Stimulated activated effector memory CD8-positive, alpha-beta T cell treated with anti-CD3 and anti-CD28 coated beads, Interleukin-12 subunit alpha, Interleukin-12 subunit beta, amount 100 ng/mL, for 72 hours (primary cell): Measurements from ENCODE around the gene CRYBG1.

Experiments
- ATAC-seq: fragments of 150-1000 bp; cut with Tn5 transposase; 2 replicates; pipeline ENCODE4 v1.10.0; 2021
- DNase-seq, 2 donors: peaks; one replicate each; pipeline ENCODE4 v3.0.0; 2021 to 2022; ENCODE audit warnings: low spot score in 2 of 2
- H3K27ac Mint-ChIP-seq: one replicate; pipeline ENCODE4 v1.8.0; 2022; ENCODE audit warnings: mild to moderate bottlenecking, mixed read lengths
- H3K36me3 Mint-ChIP-seq: one replicate; pipeline ENCODE4 v1.8.0; 2022; ENCODE audit warnings: mild to moderate bottlenecking, mixed read lengths
- H3K4me1 Mint-ChIP-seq: one replicate; pipeline ENCODE4 v1.8.0; 2022; ENCODE audit warnings: mixed read lengths
- H3K4me3 Mint-ChIP-seq: one replicate; pipeline ENCODE4 v1.8.0; 2022; ENCODE audit warnings: mild to moderate bottlenecking, mixed read lengths
- H3K9me3 Mint-ChIP-seq: one replicate; pipeline ENCODE4 v1.8.0; 2022; ENCODE audit warnings: mixed read lengths

Gene CRYBG1

GRCh38 chr6:106426250-106426970 lies 65.9 kb downstream of the CRYBG1 start:
- H3K9me3 Mint-ChIP-seq, result no peaks in the 10 kb centered on the region
- H3K4me3 Mint-ChIP-seq, result no peak overlapping the region
- H3K27ac Mint-ChIP-seq, result no peak overlapping the region
- no peaks in the 10 kb centered on the region for H3K36me3 Mint-ChIP-seq
- DNase-seq, result no peak
- no peaks in the 10 kb centered on the region for H3K4me1 Mint-ChIP-seq
- no peak for ATAC-seq

GRCh38 chr6:106430466-106430865 lies 69.9 kb downstream of the CRYBG1 start:
- no peak for ATAC-seq
- no peaks in the 10 kb centered on the region for H3K4me1 Mint-ChIP-seq
- H3K36me3 Mint-ChIP-seq, result no peaks in the 10 kb centered on the region
- H3K4me3 Mint-ChIP-seq, result no peak overlapping the region
- H3K9me3 Mint-ChIP-seq, result no peaks in the 10 kb centered on the region
- H3K27ac Mint-ChIP-seq, result no peak overlapping the region
- DNase-seq, result no peak

DNA sequence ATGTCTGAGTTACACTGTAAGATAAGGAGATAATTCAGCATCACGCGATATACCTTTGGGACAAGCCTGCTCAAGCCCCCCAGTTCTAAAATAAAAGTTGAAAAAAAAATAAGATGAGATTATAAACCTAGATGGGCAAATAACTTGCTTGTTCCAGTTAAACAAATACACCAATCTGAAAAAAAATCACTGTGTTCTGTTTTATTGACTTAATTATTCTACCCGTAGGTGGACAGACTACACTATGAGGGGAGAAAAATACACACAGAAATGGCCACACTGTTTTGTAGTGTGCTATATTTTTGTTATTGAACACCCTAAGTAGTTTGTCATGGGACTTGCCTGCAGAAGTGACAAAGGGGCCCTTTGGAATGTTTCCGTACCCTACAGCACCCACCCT lies 70.9 kb downstream of the CRYBG1 start:
- Mint-ChIP-seq H3K9me3 (no peaks in the 10 kb centered on the region), H3K27ac (no peak overlapping the region), H3K36me3 (no peaks in the 10 kb centered on the region), H3K4me1 (no peaks in the 10 kb centered on the region), H3K4me3 (no peak overlapping the region)
- no peak for ATAC-seq
- no peak for DNase-seq

DNA sequence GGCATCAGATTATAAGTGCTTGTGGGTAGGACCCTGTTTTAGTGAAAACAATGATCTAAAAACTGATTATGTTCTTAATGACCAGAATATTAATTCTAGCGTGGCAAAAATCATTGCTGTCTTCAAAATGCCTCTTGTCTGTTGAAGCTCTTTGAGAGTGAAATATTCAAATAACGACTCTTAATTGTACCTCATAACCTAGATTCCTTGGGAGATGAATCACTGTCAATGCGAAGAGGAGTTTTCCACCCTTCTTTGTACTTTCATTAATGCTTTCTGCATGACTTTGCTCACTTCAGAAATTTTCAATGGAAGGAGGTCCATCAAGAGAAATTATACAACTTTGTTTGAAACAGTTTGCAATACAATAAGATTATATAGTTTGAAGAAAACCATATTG lies 71.5 kb downstream of the CRYBG1 start:
- Mint-ChIP-seq H3K9me3 (no peaks in the 10 kb centered on the region), H3K4me3 (no peak overlapping the region), H3K27ac (no peak overlapping the region), H3K36me3 (no peaks in the 10 kb centered on the region), H3K4me1 (no peaks in the 10 kb centered on the region)
- ATAC-seq (no peak), DNase-seq (no peak)

DNA sequence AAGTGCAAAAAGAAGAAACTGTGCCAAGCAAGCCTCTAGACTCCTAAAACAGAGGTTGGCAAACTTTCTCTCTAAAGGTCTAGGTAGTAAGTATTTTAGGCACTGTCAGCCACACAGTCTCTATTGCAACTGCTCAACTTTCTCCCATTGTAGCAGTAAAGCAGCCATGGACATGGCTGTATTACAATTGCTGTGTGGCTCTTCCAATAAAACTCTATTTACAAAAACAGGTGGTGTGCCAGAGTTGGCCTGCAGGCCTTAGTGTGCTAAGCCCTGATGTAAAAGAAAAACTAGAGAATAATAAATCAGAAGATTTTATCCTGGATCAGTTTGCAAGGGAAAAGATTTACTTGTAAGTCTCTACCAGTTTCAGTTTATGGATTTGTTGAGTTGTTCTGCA lies 74.0 kb downstream of the CRYBG1 start:
- H3K9me3 Mint-ChIP-seq, result no peaks in the 10 kb centered on the region
- H3K36me3 Mint-ChIP-seq, result no peaks in the 10 kb centered on the region
- no peak overlapping the region for H3K27ac Mint-ChIP-seq
- no peaks in the 10 kb centered on the region for H3K4me1 Mint-ChIP-seq
- H3K4me3 Mint-ChIP-seq, result no peak overlapping the region
- ATAC-seq (no peak), DNase-seq (no peak)

- no peaks in the 10 kb centered on the region for H3K9me3 Mint-ChIP-seq
- DNase-seq, result no peak
- peaks cover 8% of the 10 kb centered on the region for H3K4me1 Mint-ChIP-seq
- no peak overlapping the region for H3K4me3 Mint-ChIP-seq
- peak; percentile 44 for ATAC-seq
- no peak overlapping the region for H3K27ac Mint-ChIP-seq
- H3K36me3 Mint-ChIP-seq, result no peaks in the 10 kb centered on the region
These were observed 78.9 kb downstream of the CRYBG1 start for GRCh38 chr6:106439459-106439858.

GRCh38 chr6:106440546-106440945 lies 80.0 kb downstream of the CRYBG1 start:
- Mint-ChIP-seq H3K36me3 (no peaks in the 10 kb centered on the region), H3K9me3 (no peaks in the 10 kb centered on the region), H3K4me1 (peaks cover 8% of the 10 kb centered on the region), H3K27ac (no peak overlapping the region), H3K4me3 (no peak overlapping the region)
- ATAC-seq (no peak), DNase-seq (no peak)

- Mint-ChIP-seq H3K4me1 (peaks cover 8% of the 10 kb centered on the region), H3K4me3 (no peak overlapping the region), H3K27ac (no peak overlapping the region), H3K36me3 (no peaks in the 10 kb centered on the region), H3K9me3 (no peaks in the 10 kb centered on the region)
- DNase-seq (no peak), ATAC-seq (no peak)
These were observed 81.9 kb downstream of the CRYBG1 start for GRCh38 chr6:106442395-106442794.

- Mint-ChIP-seq H3K4me3 (no peak overlapping the region), H3K4me1 (peaks cover 15% of the 10 kb centered on the region), H3K36me3 (no peaks in the 10 kb centered on the region), H3K27ac (no peak overlapping the region), H3K9me3 (no peaks in the 10 kb centered on the region)
- peak; percentile 81 for ATAC-seq
- no peak for DNase-seq
These were observed 84.4 kb downstream of the CRYBG1 start for GRCh38 chr6:106444777-106445507.

GRCh38 chr6:106445508-106445878 lies 85.0 kb downstream of the CRYBG1 start:
- Mint-ChIP-seq H3K4me3 (no peak overlapping the region), H3K36me3 (no peaks in the 10 kb centered on the region), H3K4me1 (peaks cover 10% of the 10 kb centered on the region), H3K9me3 (no peaks in the 10 kb centered on the region), H3K27ac (no peak overlapping the region)
- ATAC-seq, result no peak
- no peak for DNase-seq

GRCh38 chr6:106446287-106446885 lies 85.9 kb downstream of the CRYBG1 start:
- H3K9me3 Mint-ChIP-seq, result no peaks in the 10 kb centered on the region
- H3K4me3 Mint-ChIP-seq, result no peak overlapping the region
- ATAC-seq, result no peak
- H3K36me3 Mint-ChIP-seq, result no peaks in the 10 kb centered on the region
- no peak overlapping the region for H3K27ac Mint-ChIP-seq
- DNase-seq, result no peak
- H3K4me1 Mint-ChIP-seq, result peaks cover 10% of the 10 kb centered on the region

DNA sequence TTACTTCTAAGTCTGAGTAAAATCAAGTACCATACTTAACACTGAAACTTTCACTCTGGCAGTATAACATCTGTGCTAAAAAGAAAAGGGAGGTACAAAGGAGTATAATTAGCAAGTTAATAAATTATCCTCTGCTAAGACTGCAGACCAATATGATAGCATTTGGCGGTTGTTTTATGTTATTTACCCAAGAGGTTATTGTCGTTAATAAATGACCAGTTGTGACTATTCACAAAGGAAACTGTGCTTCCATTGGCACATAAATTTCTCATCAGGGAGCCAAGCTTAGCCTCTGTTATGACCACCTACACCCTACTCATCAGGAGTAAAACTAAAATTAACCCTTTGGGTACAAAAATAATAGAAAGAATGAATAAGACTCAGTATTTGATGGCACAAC lies 86.5 kb downstream of the CRYBG1 start:
- ATAC-seq, result no peak
- H3K9me3 Mint-ChIP-seq, result no peaks in the 10 kb centered on the region
- H3K27ac Mint-ChIP-seq, result no peak overlapping the region
- no peaks in the 10 kb centered on the region for H3K36me3 Mint-ChIP-seq
- no peak for DNase-seq
- H3K4me1 Mint-ChIP-seq, result peaks cover 10% of the 10 kb centered on the region
- no peak overlapping the region for H3K4me3 Mint-ChIP-seq

- H3K27ac Mint-ChIP-seq, result peak overlapping the region; percentile 78
- no peaks in the 10 kb centered on the region for H3K36me3 Mint-ChIP-seq
- H3K4me1 Mint-ChIP-seq, result peaks cover 10% of the 10 kb centered on the region
- H3K4me3 Mint-ChIP-seq, result no peak overlapping the region
- DNase-seq (no peak), ATAC-seq (peak; percentile 66)
- H3K9me3 Mint-ChIP-seq, result no peaks in the 10 kb centered on the region
These were observed 87.5 kb downstream of the CRYBG1 start for GRCh38 chr6:106448000-106448426.

DNA sequence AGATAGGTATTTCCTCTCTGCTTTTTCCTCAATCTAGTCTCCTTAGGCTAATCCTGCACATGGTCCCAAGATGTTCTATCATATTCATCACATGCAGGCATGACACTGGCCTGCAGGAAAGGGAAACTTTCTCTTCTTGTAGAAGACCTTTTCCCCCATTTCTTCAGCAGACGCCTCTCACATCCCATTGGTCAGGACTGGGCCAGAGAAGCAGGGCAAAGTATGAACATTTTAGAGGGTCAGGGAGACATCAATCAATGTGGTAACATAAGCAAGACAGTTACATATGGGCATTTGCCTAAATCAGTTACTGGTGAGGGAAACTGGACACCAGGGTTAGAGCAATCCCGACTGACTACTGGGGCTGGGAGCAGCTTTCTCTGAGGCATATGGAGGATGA lies 90.1 kb downstream of the CRYBG1 start:
- no peak for DNase-seq
- no peak for ATAC-seq
- H3K4me3 Mint-ChIP-seq, result no peak overlapping the region
- no peaks in the 10 kb centered on the region for H3K9me3 Mint-ChIP-seq
- H3K4me1 Mint-ChIP-seq, result peaks cover 10% of the 10 kb centered on the region
- no peak overlapping the region for H3K27ac Mint-ChIP-seq
- H3K36me3 Mint-ChIP-seq, result no peaks in the 10 kb centered on the region

- Mint-ChIP-seq H3K4me3 (no peak overlapping the region), H3K4me1 (peaks cover 10% of the 10 kb centered on the region), H3K9me3 (no peaks in the 10 kb centered on the region), H3K27ac (no peak overlapping the region), H3K36me3 (no peaks in the 10 kb centered on the region)
- ATAC-seq, result no peak
- no peak for DNase-seq
These were observed 90.9 kb downstream of the CRYBG1 start for GRCh38 chr6:106451439-106451838.

DNA sequence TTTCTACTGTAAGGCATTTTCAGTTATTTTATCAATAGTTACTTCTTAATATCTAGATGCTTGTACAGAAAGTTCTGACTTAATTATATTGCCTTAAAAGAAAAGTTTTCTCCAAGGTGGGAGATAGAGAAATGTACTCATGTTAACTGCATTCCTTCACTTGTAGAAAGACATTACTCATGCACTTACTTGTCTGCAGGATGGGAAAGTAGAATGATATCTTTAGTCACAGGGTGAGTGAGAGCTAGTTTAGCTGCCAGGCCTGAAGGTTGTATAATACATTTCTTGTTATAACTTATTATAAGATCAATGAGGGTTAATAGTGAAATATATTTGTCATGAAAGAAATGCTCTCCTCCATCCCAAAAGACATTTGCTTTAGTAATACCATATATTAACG lies 92.1 kb downstream of the CRYBG1 start:
- ATAC-seq (no peak), DNase-seq (no peak)
- Mint-ChIP-seq H3K9me3 (no peaks in the 10 kb centered on the region), H3K4me3 (no peak overlapping the region), H3K36me3 (no peaks in the 10 kb centered on the region), H3K27ac (no peak overlapping the region), H3K4me1 (peaks cover 9% of the 10 kb centered on the region)
